GM12801 (cell line): Measurements from ENCODE around the gene CYBC1.

Experiments used
- CTCF ChIP-seq: IDR thresholded peaks from one replicate; pipeline ENCODE4 v1.5.1; 2011; ENCODE audit warnings: control low read depth; ENCODE audit not compliant: insufficient read length; ENCODE audit errors: extremely low read depth

Gene CYBC1

GRCh38 chr17:82439194-82439828 is 11.2 kb downstream of the CYBC1 start:
- no peak for TF ChIP-seq CTCF

- no peak for TF ChIP-seq CTCF
Observed at GRCh38 chr17:82438401-82439193, 12.0 kb downstream of the CYBC1 start.

- no peak for TF ChIP-seq CTCF
Observed at GRCh38 chr17:82437325-82437668, 13.3 kb downstream of the CYBC1 start.

GRCh38 chr17:82436601-82437324 is 13.8 kb downstream of the CYBC1 start:
- TF ChIP-seq CTCF, result no peak

GRCh38 chr17:82435601-82436583 is 14.7 kb downstream of the CYBC1 start:
- TF ChIP-seq CTCF, result no peak

- TF ChIP-seq CTCF, result no peak
Observed at GRCh38 chr17:82435103-82435502, 15.4 kb downstream of the CYBC1 start.
